ENCODE data around the gene NCKAP5L.

Gene NCKAP5L

GRCh38 chr12:49824416-49824815 is 3.8 kb downstream of the NCKAP5L start:
- no peak for DNase-seq

DNA sequence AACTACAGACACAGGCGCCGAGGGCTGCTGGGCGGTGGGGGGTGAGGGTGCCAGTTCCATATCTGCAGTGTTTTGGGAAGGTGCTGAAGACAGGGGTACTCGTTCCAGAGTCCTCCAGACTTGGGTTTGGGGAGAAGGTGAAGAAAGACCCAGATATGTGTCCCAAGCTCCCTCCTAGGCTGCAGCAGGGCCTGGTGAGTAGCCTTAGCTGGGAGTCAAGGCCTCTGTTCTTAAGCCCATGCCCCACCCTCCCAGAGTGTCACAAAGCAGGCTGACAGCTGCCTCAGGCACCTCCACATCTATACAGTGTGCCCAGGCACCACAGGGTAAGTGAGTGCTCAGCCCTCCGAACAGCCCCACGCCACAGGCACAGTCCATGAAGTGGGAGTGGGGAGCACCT is 4.3 kb downstream of the NCKAP5L start:
- DNase-seq: no peak

DNA sequence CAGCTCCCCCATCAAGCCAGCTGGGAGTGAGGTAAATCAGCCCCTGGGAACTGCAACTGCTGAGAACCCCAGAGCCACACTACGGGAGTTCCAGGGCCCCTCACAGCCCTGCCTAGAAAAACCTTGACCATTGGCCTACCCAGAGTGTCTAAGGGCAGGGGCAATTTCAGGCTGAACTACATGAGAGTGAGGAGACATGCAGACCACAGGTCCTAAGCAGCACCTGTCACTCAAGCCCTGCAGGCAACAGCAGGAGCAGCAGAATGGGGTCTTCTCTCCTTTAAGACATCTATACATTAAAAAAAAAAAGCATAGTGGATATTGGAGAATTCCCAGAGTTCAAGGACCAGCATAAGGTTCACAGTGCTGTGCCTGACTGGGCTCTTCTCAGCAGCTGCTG is 4.9 kb downstream of the NCKAP5L start:
- no peak for DNase-seq

DNA sequence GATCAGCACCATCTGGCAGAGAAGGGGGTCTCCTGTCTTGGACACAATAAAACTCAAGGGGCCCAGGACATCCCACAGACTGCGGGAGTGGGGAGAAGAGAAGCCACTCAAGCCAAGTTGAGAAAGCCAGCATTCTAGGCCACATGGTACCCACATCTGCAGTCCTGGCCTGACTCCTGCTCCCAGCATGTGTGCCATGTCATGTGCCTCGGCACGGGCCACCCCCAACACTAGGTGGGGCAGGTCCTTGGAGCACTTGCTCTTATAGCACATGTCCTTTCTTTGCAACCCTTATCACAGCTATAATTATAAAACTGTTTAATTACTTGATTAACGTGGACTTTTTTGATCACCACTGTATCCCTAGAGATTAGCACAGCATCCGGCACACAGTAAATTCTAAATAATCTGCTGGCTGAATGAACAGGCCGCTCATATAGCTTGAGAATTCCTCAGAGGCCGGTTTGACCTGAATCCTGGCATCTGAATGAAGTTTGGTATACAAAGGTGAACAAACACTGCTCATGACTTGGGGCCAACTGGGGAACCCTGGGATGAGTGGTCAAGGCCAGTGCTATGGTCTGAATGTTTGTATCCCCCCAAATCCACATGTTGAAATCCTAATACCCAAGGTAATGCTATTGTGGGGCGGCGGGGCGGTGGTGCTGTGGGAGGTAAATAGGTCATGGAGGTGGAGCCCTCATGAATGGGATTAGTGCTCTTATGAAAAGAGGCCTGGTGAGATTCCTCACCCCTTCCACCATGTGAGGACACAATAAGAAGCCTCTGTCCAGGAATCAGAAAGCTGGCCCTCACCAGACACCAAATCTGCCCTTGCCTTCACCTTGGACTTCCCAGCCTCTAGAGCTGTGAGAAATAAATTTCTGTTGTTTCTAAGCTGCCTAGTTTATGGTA is 6.6 kb downstream of the NCKAP5L start:
- DNase-seq: no peak

- DNase-seq: no peak
These were observed 8.4 kb downstream of the NCKAP5L start for GRCh38 chr12:49819786-49820185.

DNA sequence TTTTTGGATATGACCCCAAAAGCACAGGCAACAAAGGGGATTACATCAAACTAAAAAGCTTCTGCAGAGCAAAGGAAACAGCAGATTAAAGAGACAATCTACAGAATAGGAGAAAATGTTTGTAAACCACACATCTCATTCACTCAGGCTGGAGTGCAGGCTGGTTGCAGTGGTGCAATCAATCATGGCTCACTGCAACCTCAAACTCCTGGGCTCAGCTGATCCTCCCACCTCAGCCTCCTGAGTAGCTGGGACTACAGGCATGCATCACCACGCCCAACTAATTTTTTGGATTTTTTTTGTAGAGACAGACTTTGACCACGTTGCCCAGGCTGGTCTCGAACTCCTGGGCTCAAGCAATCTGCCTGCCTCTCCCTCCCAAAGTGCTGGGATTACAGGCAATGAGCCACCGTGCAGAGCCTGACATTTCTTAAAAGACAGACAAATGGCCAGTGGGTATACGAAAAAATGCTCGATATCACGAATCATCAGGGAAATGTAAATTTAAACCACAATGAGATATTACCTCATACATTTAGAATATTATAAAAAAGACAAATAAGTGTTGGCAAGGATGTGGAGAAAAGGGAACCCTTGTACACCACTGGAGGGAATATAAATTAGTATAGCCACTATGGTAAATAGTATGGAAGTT is 9.8 kb downstream of the NCKAP5L start:
- DNase-seq: no peak

- no peak for DNase-seq
These were observed 15.1 kb downstream of the NCKAP5L start for GRCh38 chr12:49813131-49813530.

- no peak for DNase-seq
These were observed 16.2 kb downstream of the NCKAP5L start for GRCh38 chr12:49811961-49812401.

DNA sequence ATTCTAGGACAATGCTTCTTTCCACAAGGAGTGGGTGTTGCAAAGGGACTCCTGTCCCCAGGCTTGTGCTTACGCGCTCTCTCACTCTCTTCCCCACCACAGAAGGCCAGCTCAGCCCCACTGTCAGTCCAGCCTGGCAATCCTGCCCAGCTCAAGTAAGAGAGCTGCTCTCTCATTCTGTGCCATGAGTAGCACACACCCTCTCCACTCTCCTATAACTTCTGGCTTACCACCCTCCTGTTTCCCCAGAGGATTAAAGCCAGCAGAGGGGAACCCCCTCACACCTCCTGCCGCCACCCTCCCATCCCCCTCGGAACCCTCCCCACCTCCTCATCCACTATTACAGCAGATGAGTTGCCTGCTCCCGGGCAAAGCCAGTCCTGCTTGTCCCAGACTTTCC is 17.1 kb downstream of the NCKAP5L start:
- DNase-seq: no peak

GRCh38 chr12:49809906-49810389 is 18.3 kb downstream of the NCKAP5L start:
- DNase-seq: no peak

DNA sequence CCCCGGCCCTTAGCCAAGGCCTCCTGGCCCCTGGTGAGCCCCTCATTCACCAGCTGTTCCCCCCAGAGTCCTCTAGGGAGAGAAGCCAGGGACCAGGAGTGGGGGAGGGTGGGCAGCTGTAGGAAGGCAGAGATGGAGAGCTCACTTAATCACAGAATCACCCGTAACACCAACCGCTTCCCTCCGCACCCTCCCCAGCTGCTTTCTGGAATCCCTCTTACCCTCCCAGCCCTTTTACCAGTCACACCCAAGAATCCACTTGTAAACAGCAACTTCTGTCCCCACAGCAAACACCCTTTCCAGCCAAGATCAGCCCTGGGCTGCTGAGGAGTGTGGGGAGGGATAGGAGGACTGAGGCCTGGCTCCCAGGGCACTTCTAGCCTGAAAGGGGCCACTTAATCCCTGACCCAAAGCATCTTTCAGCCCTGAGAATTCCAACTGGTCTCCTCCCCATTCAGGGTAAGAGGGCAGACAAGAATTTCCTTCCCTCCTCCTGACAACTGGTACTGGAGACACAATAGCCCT is 18.8 kb downstream of the NCKAP5L start:
- DNase-seq: no peak

GRCh38 chr12:49808686-49809380 is 19.4 kb downstream of the NCKAP5L start:
- no peak for DNase-seq

GRCh38 chr12:49807991-49808580 is 20.1 kb downstream of the NCKAP5L start:
- DNase-seq: no peak

GRCh38 chr12:49806877-49807276 is 21.3 kb downstream of the NCKAP5L start:
- DNase-seq: no peak

- DNase-seq: no peak
These were observed 21.8 kb downstream of the NCKAP5L start for GRCh38 chr12:49806321-49806813.

DNA sequence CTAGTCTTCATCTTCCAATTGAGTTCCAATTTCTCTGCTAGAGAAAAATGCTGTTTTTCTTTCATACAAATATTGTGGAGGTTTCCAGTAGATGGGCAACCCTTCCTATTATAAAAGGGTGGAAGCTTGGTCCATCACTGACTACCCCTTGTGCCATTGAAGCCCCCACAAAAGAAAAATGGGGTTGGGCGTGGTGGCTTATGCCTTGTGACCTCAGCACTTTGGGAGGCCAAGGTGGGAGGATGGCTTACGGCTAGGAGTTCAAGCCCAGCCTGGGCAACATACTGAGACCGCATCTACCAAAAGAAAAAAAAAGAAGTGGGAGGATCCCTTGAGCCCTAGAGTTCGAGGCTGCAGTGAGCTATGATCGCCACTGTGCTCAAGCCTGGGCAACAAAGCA is 22.8 kb downstream of the NCKAP5L start:
- no peak for DNase-seq

- DNase-seq: no peak
These were observed 23.4 kb downstream of the NCKAP5L start for GRCh38 chr12:49804821-49805220.

DNA sequence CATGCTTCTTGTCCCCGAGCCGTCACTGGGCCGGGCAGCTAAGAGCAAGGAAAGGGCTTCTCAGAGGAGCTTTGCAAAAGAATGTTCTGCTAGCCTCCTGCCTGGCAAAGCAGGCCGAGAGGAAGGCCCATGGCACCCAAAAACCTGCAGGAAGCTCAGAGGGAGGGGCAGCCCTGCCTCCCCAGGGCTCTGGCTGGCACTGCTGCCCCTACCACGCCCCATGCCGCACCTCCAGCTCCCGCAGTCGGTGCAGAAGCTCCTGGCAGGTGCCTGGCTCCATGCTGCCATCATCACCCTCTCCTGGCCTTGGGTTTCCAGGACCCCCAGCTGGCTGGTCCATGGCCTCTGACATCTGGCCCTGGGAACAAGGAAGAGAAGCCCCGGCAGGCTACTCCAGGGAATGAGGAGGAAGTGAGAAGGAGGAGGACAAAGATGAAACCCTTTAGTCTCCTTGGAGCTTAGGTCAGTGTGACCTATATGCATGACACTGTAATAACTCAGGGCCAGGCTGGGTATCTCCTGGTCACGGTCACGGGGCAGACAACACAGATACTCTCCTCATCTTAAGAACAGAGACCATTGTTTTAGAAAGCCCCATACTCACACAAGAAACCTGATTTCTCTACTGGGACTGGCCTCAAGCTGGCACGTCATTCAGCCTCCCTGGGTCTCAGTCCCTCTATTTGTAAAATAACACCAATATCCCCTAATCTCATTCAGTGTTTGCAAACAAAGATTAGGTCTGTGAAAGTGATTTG is 24.3 kb downstream of the NCKAP5L start:
- no peak for DNase-seq

DNA sequence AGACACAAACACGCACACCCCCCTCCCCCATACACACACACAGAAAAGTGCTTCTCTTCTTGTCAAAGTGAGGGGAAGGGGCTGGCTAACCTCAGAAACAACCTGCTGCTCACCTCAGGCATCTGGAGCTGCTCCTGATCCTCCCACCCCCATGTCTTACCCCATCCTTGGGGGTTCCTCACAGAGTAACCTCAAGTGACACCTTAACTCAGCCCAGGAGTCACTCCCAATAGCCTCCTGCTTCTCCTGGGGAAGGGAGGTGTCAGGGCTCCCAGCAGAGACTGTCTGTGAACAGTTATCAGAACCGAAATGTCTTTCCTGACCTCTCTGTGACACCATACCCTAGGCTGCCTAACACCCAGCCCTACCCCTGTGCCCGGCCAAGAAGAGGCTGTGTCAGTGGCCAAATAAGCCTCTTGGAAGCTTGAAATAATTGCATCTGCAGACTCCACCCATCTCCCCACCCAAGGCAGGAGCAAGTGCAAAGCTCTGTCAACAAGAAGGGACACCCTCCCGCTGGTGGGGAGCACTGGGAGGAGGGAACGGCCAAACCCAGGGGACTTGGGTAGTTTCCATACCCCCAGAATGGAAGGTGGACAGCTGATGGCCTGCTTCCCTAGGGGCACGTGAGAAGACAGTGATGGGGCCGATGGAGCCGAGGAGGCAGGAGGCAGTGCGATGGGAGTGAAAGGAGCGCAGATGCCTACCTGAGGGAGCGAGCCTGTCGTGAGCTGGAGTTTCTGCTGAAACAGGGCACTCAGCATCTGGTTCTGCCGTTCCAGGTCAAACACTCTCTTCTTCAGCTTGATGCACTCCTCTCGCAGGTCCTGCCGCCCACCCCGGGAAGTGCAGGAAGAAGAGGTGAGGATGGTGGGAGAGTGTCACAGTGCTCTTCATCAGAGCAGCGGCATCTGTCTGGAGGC is 26.8 kb downstream of the NCKAP5L start:
- DNase-seq: no peak

DNA sequence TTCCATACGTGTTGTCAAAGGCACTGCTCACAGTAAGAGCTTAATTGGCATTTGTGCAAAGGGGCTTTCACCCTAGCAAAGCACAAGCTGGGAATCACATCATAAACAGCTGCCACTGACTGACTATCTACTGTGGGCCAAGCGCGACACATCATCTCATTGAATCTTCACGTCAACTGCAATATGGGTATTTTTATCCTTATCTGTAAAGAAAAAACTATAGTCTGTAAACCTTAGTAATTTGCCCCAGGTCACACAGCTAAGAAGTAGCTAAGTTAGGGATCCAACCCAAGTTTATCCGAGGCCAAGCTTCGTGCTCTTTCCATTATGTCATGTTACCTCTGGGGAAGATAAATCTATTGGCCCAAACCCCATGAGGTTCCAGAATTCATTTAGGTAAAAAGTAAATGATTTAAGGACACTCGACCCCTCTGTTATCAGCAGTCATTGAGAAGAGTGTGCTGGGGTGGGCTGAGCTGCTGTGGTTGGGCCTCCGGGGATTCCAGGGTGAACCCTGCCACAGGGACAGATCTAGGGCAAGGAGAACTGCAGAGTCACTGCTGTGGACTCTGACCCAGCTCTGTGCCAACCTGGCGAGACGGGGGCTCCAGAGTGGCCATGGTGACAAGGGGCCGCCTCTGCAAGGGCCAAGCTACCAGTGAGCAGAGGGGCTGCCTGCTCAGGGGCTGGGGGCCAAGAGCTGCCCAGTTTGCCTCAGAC is 27.6 kb downstream of the NCKAP5L start:
- no peak for DNase-seq
